NT2/D1 (cell line): Measurements from ENCODE around the gene NTNG1.

Experiments used
- DNase-seq: peaks from one replicate; pipeline ENCODE4 v3.0.0-alpha.2; 2011; ENCODE audit warnings: low read depth, low spot score
- H3K27me3 ChIP-seq: 2 replicates; pipeline ENCODE4 v1.6.0; 2011; ENCODE audit warnings: mild to moderate bottlenecking; ENCODE audit not compliant: insufficient read length, insufficient read depth
- H3K36me3 ChIP-seq: 2 replicates; pipeline ENCODE4 v1.6.1; 2011; ENCODE audit warnings: mild to moderate bottlenecking, low read length, mixed read lengths; ENCODE audit not compliant: insufficient read depth, insufficient read length
- H3K4me1 ChIP-seq: 2 replicates; pipeline ENCODE4 v1.5.1; 2011; ENCODE audit not compliant: insufficient read depth, insufficient read length
- H3K4me3 ChIP-seq: 2 replicates; pipeline ENCODE4 v1.5.1; 2011; ENCODE audit warnings: low read depth; ENCODE audit not compliant: insufficient read length
- H3K9ac ChIP-seq: 2 replicates; pipeline ENCODE4 v1.6.0; 2011; ENCODE audit warnings: low read depth; ENCODE audit not compliant: insufficient read length
- H3K9me3 ChIP-seq: 2 replicates; pipeline ENCODE4 v1.5.1; 2011; ENCODE audit warnings: mild to moderate bottlenecking, low read length; ENCODE audit not compliant: insufficient read depth
- SUZ12 ChIP-seq: IDR thresholded peaks from 2 replicates; pipeline ENCODE4 v1.6.1; 2011; ENCODE audit not compliant: insufficient read length, insufficient read depth; ENCODE audit errors: extremely low read depth
- YY1 ChIP-seq: IDR thresholded peaks from 2 replicates; pipeline ENCODE4 v1.6.1; 2011; ENCODE audit not compliant: insufficient read length, insufficient read depth
- ZNF274 ChIP-seq: IDR thresholded peaks from 2 replicates; pipeline ENCODE4 v1.6.1; 2011; ENCODE audit warnings: mild to moderate bottlenecking, low read depth, low read length

Gene NTNG1

DNA sequence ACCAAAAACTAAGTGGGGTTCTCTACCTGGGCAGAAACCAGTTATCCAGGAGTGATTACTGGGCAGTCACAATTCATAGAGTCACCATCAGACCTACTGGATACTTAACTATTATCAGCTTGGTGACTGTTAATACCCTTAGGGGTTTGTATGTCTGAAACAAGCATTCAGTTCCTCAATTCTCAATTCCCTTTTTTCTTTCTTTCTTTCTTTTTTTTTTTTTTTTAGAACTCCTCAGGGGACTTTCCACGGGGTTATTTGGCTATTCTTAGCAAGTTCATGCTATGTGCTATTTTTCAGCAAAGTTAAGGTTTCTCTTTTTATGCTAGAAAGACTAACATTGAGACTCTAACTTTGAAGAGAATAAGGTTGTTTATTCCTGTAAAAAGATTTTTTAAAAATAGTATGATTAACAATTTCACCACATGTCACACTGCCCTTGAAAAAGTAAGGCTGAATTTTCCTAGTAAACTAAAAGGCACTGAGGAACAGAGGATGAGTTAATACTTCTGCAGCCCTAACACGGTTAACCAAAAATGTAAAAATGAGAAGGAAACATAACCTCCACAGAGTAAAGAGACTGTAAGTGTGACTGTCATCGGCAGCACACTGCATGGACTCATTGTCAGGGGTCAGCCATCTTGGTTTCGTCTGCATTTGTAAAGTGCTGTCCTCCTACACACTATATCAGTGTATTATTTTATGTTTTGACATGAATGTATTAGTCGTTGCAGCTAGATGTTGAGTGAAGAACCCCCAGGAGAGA, 310.2 kb downstream of the NTNG1 start:
- Histone ChIP-seq H3K4me3 (no peak overlapping the region), H3K27me3 (no peaks in the 10 kb centered on the region), H3K9ac (no peak overlapping the region), H3K9me3 (no peaks in the 10 kb centered on the region), H3K4me1 (no peaks in the 10 kb centered on the region), H3K36me3 (no peaks in the 10 kb centered on the region)
- no peak for TF ChIP-seq ZNF274
- TF ChIP-seq SUZ12: no peak
- no peak for TF ChIP-seq YY1
- no peak for DNase-seq

- Histone ChIP-seq H3K9me3 (no peaks in the 10 kb centered on the region), H3K36me3 (no peaks in the 10 kb centered on the region), H3K27me3 (no peaks in the 10 kb centered on the region), H3K4me1 (no peaks in the 10 kb centered on the region), H3K4me3 (no peak overlapping the region), H3K9ac (no peak overlapping the region)
- TF ChIP-seq ZNF274 (no peak), SUZ12 (no peak), YY1 (no peak)
- DNase-seq: no peak
Observed at GRCh38 chr1:107451715-107452114, 310.9 kb downstream of the NTNG1 start.

GRCh38 chr1:107454791-107455190, 314.0 kb downstream of the NTNG1 start:
- Histone ChIP-seq H3K9ac (no peak overlapping the region), H3K4me3 (no peak overlapping the region), H3K4me1 (no peaks in the 10 kb centered on the region), H3K9me3 (no peaks in the 10 kb centered on the region), H3K36me3 (no peaks in the 10 kb centered on the region), H3K27me3 (no peaks in the 10 kb centered on the region)
- DNase-seq: no peak
- no peak for TF ChIP-seq YY1
- no peak for TF ChIP-seq ZNF274
- TF ChIP-seq SUZ12: no peak

DNA sequence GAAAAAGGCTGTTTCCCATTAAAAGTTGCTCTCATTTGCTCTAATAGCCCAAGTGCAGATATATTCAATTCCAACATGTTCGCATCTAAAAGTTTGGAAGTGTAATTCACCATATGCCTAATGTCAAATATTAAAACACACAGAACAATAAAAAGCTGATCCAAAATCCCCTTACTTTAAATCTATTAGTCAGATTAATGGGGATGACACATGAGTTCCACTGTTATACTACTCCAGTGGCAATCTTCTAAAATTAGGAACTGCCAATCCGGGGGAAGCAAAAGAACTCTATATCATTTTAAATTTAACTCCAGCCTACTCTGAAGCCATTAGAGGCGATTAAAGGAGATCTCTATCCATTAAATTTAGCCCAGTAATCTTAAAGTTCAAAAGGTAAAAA, 317.1 kb downstream of the NTNG1 start:
- Histone ChIP-seq H3K36me3 (no peaks in the 10 kb centered on the region), H3K9me3 (no peaks in the 10 kb centered on the region), H3K27me3 (no peaks in the 10 kb centered on the region), H3K4me3 (no peak overlapping the region), H3K9ac (no peak overlapping the region), H3K4me1 (no peaks in the 10 kb centered on the region)
- DNase-seq: no peak
- TF ChIP-seq SUZ12 (no peak), YY1 (no peak), ZNF274 (no peak)

DNA sequence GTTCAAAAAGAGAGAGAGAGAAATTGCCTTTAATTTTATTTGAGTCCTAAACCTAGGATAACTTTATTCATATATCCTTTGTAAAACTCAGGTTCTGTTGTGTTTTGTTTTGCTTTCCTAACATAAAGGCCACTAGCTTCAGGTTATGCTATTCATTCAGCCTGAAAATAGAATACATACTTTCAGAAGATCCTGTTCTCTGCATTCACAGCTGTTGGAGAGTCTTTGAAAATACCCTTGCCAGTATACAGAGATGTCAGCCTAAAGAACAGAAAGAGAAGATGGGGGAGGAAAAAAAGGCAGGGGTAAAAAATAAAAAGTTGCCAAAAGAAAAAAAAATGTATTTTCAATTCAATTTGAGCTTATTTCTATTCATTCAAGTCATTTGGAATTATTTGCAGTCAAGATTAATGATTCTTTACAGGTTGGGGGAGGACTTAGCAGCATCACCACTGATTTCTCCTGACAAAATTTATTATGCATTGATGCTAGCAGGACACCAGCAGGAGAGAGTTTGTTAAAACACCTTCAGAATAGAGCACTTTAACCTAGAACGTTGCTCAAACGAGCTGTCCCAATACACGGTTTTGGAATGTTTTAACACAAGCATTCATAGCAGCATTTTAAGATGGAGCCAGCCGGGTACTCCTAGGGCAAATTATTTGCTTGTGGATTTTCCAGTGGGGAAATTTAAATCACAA, 318.5 kb downstream of the NTNG1 start:
- Histone ChIP-seq H3K27me3 (no peaks in the 10 kb centered on the region), H3K9me3 (no peaks in the 10 kb centered on the region), H3K4me1 (no peaks in the 10 kb centered on the region), H3K36me3 (no peaks in the 10 kb centered on the region), H3K4me3 (no peak overlapping the region), H3K9ac (no peak overlapping the region)
- no peak for DNase-seq
- TF ChIP-seq YY1: no peak
- TF ChIP-seq SUZ12: no peak
- TF ChIP-seq ZNF274: no peak

DNA sequence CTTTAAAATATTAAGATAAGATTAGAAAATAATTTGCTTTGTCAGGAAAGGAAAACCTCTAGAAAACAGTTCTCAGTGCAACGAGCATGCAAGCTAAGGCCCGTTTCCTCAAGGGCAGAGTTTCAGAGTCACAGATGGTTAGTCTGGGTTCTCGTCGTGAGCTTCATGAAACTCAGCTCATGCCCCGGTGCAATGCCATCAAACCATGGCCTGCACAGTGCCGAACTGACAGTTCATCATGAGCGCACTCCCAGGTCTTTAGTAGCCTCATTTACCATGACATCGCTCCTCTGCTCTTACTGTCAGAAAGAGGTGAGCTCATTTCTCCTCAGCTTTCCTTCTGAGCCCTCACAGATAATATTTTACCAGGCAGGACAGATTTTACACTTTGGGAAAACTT, 319.2 kb downstream of the NTNG1 start:
- H3K4me1 ChIP-seq: no peaks in the 10 kb centered on the region
- no peak for DNase-seq
- no peak overlapping the region for H3K9ac ChIP-seq
- H3K27me3 ChIP-seq: no peaks in the 10 kb centered on the region
- no peaks in the 10 kb centered on the region for H3K9me3 ChIP-seq
- no peak for TF ChIP-seq SUZ12
- TF ChIP-seq ZNF274: no peak
- no peak for TF ChIP-seq YY1
- no peak overlapping the region for H3K4me3 ChIP-seq
- no peaks in the 10 kb centered on the region for H3K36me3 ChIP-seq

DNA sequence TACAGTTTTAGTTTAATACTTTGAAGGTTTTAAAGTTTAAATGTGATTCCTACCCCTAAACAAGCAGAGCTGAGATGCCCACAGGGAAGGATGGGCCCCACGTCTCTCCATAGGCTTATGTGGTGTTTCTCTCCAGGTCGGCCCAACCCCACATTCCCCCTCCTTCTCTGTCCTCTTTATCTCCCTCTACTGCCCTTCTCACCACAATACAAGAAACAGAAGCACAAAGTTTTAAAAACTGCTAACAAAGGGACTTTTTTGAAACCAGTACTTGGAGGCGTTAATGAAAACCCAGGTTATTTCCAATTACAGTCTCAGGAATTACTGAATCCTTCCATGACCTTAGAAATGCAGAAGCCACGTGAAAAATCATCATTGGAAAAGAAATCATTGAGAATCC, 324.0 kb downstream of the NTNG1 start:
- TF ChIP-seq YY1: no peak
- no peak for TF ChIP-seq SUZ12
- no peak for TF ChIP-seq ZNF274
- Histone ChIP-seq H3K4me1 (no peaks in the 10 kb centered on the region), H3K9ac (no peak overlapping the region), H3K4me3 (no peak overlapping the region), H3K9me3 (no peaks in the 10 kb centered on the region), H3K27me3 (no peaks in the 10 kb centered on the region), H3K36me3 (no peaks in the 10 kb centered on the region)
- DNase-seq: no peak
